ENCODE data around the gene NUP133. TPM values are rescaled to one million over a fixed set of nuclear protein-coding genes. Genes with fewer than 3 reads are reported as not detected.

The NUP133 gene
- total RNA-seq, 4 donors from 2014 or later = 18.4 to 30.8 (median 23.7) TPM

DNA sequence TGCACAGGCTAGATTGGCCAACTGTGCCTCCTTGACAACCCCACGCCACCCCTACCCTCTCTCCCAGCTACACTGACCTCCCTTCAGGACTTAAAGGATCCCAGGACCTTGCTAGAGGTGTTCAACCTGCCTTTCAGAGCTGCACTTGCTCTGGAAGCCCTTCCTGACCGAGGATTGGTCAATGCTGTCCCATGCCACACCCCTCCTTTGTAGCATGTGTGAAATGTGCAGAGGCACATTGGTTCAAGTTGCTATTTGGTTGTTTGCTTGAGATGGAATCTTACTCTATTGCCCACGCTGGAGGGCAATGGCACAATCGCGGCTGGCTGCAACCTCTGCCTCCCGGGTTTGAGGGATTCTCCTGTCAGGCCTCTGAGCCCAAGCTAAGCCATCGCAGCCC lies 96.1 kb downstream of the NUP133 start:
- Histone ChIP-seq H3K9me3 (no peaks in the 10 kb centered on the region), H3K4me3 (no peak overlapping the region), H3K27me3 (no peaks in the 10 kb centered on the region), H3K36me3 (no peaks in the 10 kb centered on the region), H3K27ac (peak overlapping the region; percentile 89 to 95 (median 92)), H3K4me1 (peaks cover 50 to 52% of the 10 kb centered on the region in 2 donors)
- DNase-seq (peak in 1 of 2 donors; percentile 64), ATAC-seq (peak in 1 of 2 donors; percentile 12)
- intact Hi-C loops (cut with DNase I; ENCODE audit: low total_unique reads) (no loop called here), in situ Hi-C loops (cut with MboI; ENCODE audit: low sequenced_read_pairs in 4 of 4) (no loop called here)
- no peak for TF ChIP-seq POLR2A (IDR thresholded peaks at IDR 0.05)
- TF ChIP-seq, protein P1, sequence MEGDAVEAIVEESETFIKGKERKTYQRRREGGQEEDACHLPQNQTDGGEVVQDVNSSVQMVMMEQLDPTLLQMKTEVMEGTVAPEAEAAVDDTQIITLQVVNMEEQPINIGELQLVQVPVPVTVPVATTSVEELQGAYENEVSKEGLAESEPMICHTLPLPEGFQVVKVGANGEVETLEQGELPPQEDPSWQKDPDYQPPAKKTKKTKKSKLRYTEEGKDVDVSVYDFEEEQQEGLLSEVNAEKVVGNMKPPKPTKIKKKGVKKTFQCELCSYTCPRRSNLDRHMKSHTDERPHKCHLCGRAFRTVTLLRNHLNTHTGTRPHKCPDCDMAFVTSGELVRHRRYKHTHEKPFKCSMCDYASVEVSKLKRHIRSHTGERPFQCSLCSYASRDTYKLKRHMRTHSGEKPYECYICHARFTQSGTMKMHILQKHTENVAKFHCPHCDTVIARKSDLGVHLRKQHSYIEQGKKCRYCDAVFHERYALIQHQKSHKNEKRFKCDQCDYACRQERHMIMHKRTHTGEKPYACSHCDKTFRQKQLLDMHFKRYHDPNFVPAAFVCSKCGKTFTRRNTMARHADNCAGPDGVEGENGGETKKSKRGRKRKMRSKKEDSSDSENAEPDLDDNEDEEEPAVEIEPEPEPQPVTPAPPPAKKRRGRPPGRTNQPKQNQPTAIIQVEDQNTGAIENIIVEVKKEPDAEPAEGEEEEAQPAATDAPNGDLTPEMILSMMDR (IDR thresholded peaks at IDR 0.05 in 4 of 5, conservative IDR thresholded peaks at IDR 0.05 in 1 of 5) = no peak

DNA sequence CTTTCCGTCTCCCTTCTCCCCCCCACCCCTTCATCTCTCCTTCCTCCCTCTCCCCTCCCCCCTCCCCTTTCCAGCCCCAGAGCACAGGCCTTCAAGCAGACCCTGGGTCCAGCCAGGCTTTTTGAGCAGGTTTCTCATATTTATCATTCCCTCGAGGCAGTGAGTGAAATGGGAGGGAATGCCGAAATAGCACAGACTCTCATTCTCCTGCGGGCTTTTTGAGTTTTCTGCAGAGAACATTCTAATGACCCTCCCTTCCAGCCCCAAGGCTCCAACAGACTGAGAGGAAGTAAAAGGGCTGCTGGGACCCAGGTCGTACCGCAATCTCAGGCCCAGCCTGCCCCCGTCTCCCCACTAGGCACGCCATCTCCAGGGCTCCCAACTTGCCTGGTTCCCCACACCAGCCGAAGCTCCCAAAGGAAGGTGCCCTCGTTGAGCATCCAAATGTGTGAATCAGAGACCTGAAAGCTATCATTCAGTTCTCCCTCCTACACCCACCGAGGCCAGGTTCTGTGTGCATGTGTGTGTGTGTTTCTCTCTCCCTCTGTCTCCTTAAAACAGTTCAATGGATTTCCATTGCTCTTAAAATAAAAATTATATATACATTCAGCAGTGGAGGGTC lies 96.6 kb downstream of the NUP133 start:
- intact Hi-C loops (cut with DNase I; ENCODE audit: low total_unique reads) = loop anchor here (1.0 kb wide), 2 partner anchors 19 to 23 kb away; partner anchors contain the start of gene ACTA1

DNA sequence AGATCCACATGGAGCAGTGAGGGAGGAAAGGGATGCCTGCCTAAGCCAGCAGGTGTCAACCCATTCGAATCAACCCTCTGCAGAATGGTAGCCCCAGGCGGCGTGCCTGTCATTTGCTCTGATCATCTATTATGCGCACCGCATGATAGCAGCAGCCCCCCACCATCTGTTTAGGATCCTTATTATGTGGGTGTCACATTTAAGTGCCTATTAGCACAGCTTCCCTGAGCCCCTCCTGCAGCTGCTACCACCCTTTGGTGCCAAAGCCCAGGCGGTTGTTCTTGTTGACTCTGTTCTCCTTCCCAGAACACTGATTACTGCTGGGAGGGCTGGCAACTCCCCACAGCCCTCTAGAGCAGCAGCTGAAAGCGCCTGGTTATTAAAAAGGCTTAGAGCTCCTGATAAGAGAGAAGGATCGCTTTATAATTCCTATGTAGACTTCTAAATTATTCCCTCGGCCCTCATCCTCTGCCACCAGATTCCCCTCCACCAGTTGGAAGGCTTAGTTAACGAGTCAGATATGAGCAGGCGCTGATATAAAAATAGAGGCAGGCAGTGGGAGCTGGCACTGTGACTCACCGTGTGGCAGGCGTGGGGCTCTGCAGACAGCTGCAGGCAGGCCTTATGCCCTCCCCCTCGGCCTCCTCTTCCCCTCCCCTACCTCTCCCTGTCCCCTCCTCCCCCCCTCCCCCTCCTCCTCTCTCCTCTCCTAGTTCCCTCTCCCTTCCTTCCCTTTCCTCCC lies 97.3 kb downstream of the NUP133 start:
- DNase-seq = peak; percentile 89 to 96
- peak; percentile 69 to 79 for ATAC-seq
- in situ Hi-C loops (cut with MboI; ENCODE audit: low sequenced_read_pairs in 4 of 4) = no loop called here
- H3K4me1 ChIP-seq = peaks cover 53% of the 10 kb centered on the region in 2 donors
- H3K4me3 ChIP-seq = peak overlapping the region; percentile 2 to 23 (median 15)
- H3K9me3 ChIP-seq = no peaks in the 10 kb centered on the region
- TF ChIP-seq, protein P1 (IDR thresholded peaks at IDR 0.05 in 4 of 5, conservative IDR thresholded peaks at IDR 0.05 in 1 of 5) = no peak
- TF ChIP-seq POLR2A (IDR thresholded peaks at IDR 0.05) = peak; percentile 61 to 63
- intact Hi-C loops (cut with DNase I; ENCODE audit: low total_unique reads) = loop anchor here (1.0 kb wide), 2 partner anchors 19 to 23 kb away; partner anchors contain the start of gene ACTA1
- peak overlapping the region; percentile 89 to 95 (median 92) for H3K27ac ChIP-seq
- H3K27me3 ChIP-seq = no peaks in the 10 kb centered on the region
- H3K36me3 ChIP-seq = no peaks in the 10 kb centered on the region

More for the DNA sequence above, 96.6 kb downstream of the NUP133 start:
- in situ Hi-C loops (cut with MboI; ENCODE audit: low sequenced_read_pairs in 4 of 4) = no loop called here
- no peaks in the 10 kb centered on the region for H3K9me3 ChIP-seq
- ATAC-seq (no peak), DNase-seq (no peak)
- no peaks in the 10 kb centered on the region for H3K27me3 ChIP-seq
- H3K4me1 ChIP-seq = peaks cover 53% of the 10 kb centered on the region in 2 donors
- no peak overlapping the region for H3K4me3 ChIP-seq
- H3K27ac ChIP-seq = peak overlapping the region; percentile 89 to 95 (median 92)
- TF ChIP-seq, protein P1 (IDR thresholded peaks at IDR 0.05 in 4 of 5, conservative IDR thresholded peaks at IDR 0.05 in 1 of 5) = no peak
- TF ChIP-seq POLR2A (IDR thresholded peaks at IDR 0.05) = no peak
- H3K36me3 ChIP-seq = no peaks in the 10 kb centered on the region

DNA sequence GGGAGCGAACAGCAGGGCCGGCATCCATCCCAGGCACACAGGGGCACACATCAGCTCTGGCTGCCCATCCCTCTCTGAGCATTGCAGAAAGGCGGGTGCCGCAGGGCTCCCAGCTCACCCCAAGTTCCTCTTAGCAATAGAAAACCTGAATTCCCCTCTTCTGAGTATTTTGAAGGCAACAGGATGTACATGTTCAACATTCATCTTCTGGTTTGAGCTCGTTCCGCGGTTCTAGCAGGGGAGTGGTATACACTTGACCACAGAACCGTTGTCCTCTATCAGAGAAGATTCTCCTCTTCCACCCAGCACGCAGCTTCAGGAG lies 97.8 kb downstream of the NUP133 start:
- peak overlapping the region; percentile 89 to 95 (median 92) for H3K27ac ChIP-seq
- H3K9me3 ChIP-seq = no peaks in the 10 kb centered on the region
- H3K36me3 ChIP-seq = no peaks in the 10 kb centered on the region
- DNase-seq = no peak
- peak overlapping the region; percentile 2 to 20 (median 15) for H3K4me3 ChIP-seq
- no peak for ATAC-seq
- H3K27me3 ChIP-seq = no peaks in the 10 kb centered on the region
- intact Hi-C loops (cut with DNase I; ENCODE audit: low total_unique reads) (no loop called here), in situ Hi-C loops (cut with MboI; ENCODE audit: low sequenced_read_pairs in 4 of 4) (no loop called here)
- peaks cover 53% of the 10 kb centered on the region in 2 donors for H3K4me1 ChIP-seq
- TF ChIP-seq, protein P1 (IDR thresholded peaks at IDR 0.05 in 4 of 5, conservative IDR thresholded peaks at IDR 0.05 in 1 of 5) = no peak

All from gastrocnemius medialis (tissue), 4 donors.